Measurements from ENCODE around the gene SLC11A2. TPM values are rescaled to one million over a fixed set of nuclear protein-coding genes. Genes with fewer than 3 reads are reported as not detected.

The SLC11A2 gene
- total RNA-seq, 1 donor from 2014 or later: 40.0 TPM

GRCh38 chr12:51055060-51055459 lies 28.9 kb upstream of the SLC11A2 start:
- DNase-seq (ENCODE audit: low read depth) (no peak), FAIRE-seq (no peak)
- H3K36me3 ChIP-seq (ENCODE audit: insufficient read depth, low read length): peaks cover 35% of the 10 kb centered on the region
- H2AFZ ChIP-seq (ENCODE audit: low read depth, low read length): no peak overlapping the region
- no peak overlapping the region for H3K4me2 ChIP-seq (ENCODE audit: low read length)
- Mint-ChIP-seq H3K4me1 (ENCODE audit: low read depth, unreplicated experiment) (no peaks in the 10 kb centered on the region), H3K27ac (ENCODE audit: unreplicated experiment) (no peak overlapping the region), H3K36me3 (ENCODE audit: low read depth, unreplicated experiment) (peaks cover 8% of the 10 kb centered on the region), H3K27me3 (ENCODE audit: low read depth, unreplicated experiment) (no peaks in the 10 kb centered on the region), H3K4me3 (ENCODE audit: unreplicated experiment) (no peak overlapping the region), H3K9me3 (ENCODE audit: unreplicated experiment) (no peaks in the 10 kb centered on the region)
- H3K9ac ChIP-seq (ENCODE audit: low read length): no peak overlapping the region
- peaks cover 6% of the 10 kb centered on the region for H4K20me1 ChIP-seq (ENCODE audit: insufficient read depth, low read length)
- H3K4me1 ChIP-seq (ENCODE audit: insufficient read depth, low read length): no peaks in the 10 kb centered on the region
- H3K27ac ChIP-seq (ENCODE audit: low read depth, low read length): no peak overlapping the region
- TF ChIP-seq CTCF (IDR thresholded peaks at IDR 0.05; ENCODE audit: insufficient read depth, low read depth, low read length) (no peak), EZH2 (IDR thresholded peaks at IDR 0.05; ENCODE audit: insufficient read depth, low read length) (no peak)
- H3K27me3 ChIP-seq (ENCODE audit: insufficient read depth, low read length): no peaks in the 10 kb centered on the region
- H3K9me3 ChIP-seq (ENCODE audit: insufficient read depth, low read depth, low read length): no peaks in the 10 kb centered on the region
- H3K4me3 ChIP-seq (ENCODE audit: insufficient read depth, low read depth, low read length): no peak overlapping the region
- peaks cover under 1% of the 10 kb centered on the region for H3K79me2 ChIP-seq (ENCODE audit: insufficient read depth, low read length)

GRCh38 chr12:51051787-51052186 lies 25.6 kb upstream of the SLC11A2 start:
- Mint-ChIP-seq H3K27ac (ENCODE audit: unreplicated experiment) (no peak overlapping the region), H3K27me3 (ENCODE audit: low read depth, unreplicated experiment) (no peaks in the 10 kb centered on the region), H3K9me3 (ENCODE audit: unreplicated experiment) (no peaks in the 10 kb centered on the region), H3K4me1 (ENCODE audit: low read depth, unreplicated experiment) (peaks cover 8% of the 10 kb centered on the region), H3K4me3 (ENCODE audit: unreplicated experiment) (no peak overlapping the region), H3K36me3 (ENCODE audit: low read depth, unreplicated experiment) (peaks cover 8% of the 10 kb centered on the region)
- no peak overlapping the region for H2AFZ ChIP-seq (ENCODE audit: low read depth, low read length)
- H3K4me3 ChIP-seq (ENCODE audit: insufficient read depth, low read depth, low read length): no peak overlapping the region
- no peaks in the 10 kb centered on the region for H3K27me3 ChIP-seq (ENCODE audit: insufficient read depth, low read length)
- peaks cover 18% of the 10 kb centered on the region for H3K36me3 ChIP-seq (ENCODE audit: insufficient read depth, low read length)
- no peak for FAIRE-seq
- H4K20me1 ChIP-seq (ENCODE audit: insufficient read depth, low read length): peaks cover 2% of the 10 kb centered on the region
- H3K4me1 ChIP-seq (ENCODE audit: insufficient read depth, low read length): peaks cover 9% of the 10 kb centered on the region
- peaks cover 20% of the 10 kb centered on the region for H3K79me2 ChIP-seq (ENCODE audit: insufficient read depth, low read length)
- H3K27ac ChIP-seq (ENCODE audit: low read depth, low read length): no peak overlapping the region
- DNase-seq (ENCODE audit: low read depth): no peak
- H3K9me3 ChIP-seq (ENCODE audit: insufficient read depth, low read depth, low read length): no peaks in the 10 kb centered on the region
- H3K9ac ChIP-seq (ENCODE audit: low read length): no peak overlapping the region
- no peak overlapping the region for H3K4me2 ChIP-seq (ENCODE audit: low read length)
- no peak for TF ChIP-seq EZH2 (IDR thresholded peaks at IDR 0.05; ENCODE audit: insufficient read depth, low read length)
- TF ChIP-seq CTCF (IDR thresholded peaks at IDR 0.05; ENCODE audit: insufficient read depth, low read depth, low read length): no peak

- H3K27me3 ChIP-seq (ENCODE audit: insufficient read depth, low read length): no peaks in the 10 kb centered on the region
- H3K27ac Mint-ChIP-seq (ENCODE audit: unreplicated experiment): no peak overlapping the region
- H3K4me1 ChIP-seq (ENCODE audit: insufficient read depth, low read length): peaks cover 9% of the 10 kb centered on the region
- no peak for FAIRE-seq
- peaks cover 20% of the 10 kb centered on the region for H3K79me2 ChIP-seq (ENCODE audit: insufficient read depth, low read length)
- peaks cover 2% of the 10 kb centered on the region for H4K20me1 ChIP-seq (ENCODE audit: insufficient read depth, low read length)
- no peaks in the 10 kb centered on the region for H3K27me3 Mint-ChIP-seq (ENCODE audit: low read depth, unreplicated experiment)
- no peak overlapping the region for H3K9ac ChIP-seq (ENCODE audit: low read length)
- peaks cover 2% of the 10 kb centered on the region for H3K36me3 Mint-ChIP-seq (ENCODE audit: low read depth, unreplicated experiment)
- H3K36me3 ChIP-seq (ENCODE audit: insufficient read depth, low read length): peaks cover 8% of the 10 kb centered on the region
- peak overlapping the region; percentile 92 for H3K4me2 ChIP-seq (ENCODE audit: low read length)
- H3K27ac ChIP-seq (ENCODE audit: low read depth, low read length): no peak overlapping the region
- H3K9me3 ChIP-seq (ENCODE audit: insufficient read depth, low read depth, low read length): no peaks in the 10 kb centered on the region
- no peak overlapping the region for H2AFZ ChIP-seq (ENCODE audit: low read depth, low read length)
- peak overlapping the region; percentile 95 for H3K4me3 Mint-ChIP-seq (ENCODE audit: unreplicated experiment)
- peaks cover 8% of the 10 kb centered on the region for H3K4me1 Mint-ChIP-seq (ENCODE audit: low read depth, unreplicated experiment)
- no peak for DNase-seq (ENCODE audit: low read depth)
- no peaks in the 10 kb centered on the region for H3K9me3 Mint-ChIP-seq (ENCODE audit: unreplicated experiment)
- H3K4me3 ChIP-seq (ENCODE audit: insufficient read depth, low read depth, low read length): peak overlapping the region; percentile 90
- no peak for TF ChIP-seq CTCF (IDR thresholded peaks at IDR 0.05; ENCODE audit: insufficient read depth, low read depth, low read length)
Observed at GRCh38 chr12:51049525-51049924, 23.3 kb upstream of the SLC11A2 start.

Measured in astrocyte (in vitro differentiated cells and primary cell).